ENCODE data around the gene HNRNPH3.

DNA sequence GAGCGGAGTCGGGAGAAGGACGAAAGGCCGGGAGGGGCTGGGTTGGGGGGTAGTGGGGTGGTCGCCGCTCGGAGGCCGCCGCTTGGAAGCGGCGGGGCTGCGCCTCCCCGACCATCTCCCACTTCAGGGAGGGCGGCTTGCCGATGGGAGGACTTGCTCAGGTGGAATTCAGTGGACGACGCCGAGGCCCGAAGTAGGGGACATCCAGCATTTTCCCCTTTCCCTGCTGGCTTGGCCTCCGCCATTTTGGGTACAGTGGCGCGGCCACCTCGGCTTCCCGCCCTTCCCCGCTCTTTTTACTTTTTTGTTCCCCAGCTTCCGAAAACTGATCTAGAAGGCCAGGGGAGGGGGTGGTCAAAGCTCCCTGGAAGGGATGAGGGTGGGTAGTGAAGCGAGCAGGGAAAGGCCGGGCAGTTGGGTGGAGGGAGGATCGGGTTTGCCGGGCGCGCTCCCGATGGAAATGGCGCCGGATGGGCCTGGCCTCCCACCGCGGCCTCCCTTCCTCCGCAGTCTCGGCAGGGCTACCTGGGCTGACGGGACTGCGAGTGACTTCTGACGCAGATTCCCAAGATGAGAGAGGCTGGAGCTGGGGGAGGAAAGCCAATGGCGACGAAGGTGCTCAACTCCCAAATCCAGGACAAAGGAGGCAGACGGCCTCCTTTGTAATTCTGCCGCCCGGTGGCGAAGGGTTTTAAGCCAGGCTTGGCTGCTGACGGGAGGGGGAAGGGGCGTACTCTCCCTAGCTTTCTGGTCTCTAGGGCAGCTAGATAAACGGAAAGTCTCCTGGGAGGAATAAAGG is 594 bp downstream of the HNRNPH3 start, which contains the start of gene PBLD:
- TF ChIP-seq, protein P1, sequence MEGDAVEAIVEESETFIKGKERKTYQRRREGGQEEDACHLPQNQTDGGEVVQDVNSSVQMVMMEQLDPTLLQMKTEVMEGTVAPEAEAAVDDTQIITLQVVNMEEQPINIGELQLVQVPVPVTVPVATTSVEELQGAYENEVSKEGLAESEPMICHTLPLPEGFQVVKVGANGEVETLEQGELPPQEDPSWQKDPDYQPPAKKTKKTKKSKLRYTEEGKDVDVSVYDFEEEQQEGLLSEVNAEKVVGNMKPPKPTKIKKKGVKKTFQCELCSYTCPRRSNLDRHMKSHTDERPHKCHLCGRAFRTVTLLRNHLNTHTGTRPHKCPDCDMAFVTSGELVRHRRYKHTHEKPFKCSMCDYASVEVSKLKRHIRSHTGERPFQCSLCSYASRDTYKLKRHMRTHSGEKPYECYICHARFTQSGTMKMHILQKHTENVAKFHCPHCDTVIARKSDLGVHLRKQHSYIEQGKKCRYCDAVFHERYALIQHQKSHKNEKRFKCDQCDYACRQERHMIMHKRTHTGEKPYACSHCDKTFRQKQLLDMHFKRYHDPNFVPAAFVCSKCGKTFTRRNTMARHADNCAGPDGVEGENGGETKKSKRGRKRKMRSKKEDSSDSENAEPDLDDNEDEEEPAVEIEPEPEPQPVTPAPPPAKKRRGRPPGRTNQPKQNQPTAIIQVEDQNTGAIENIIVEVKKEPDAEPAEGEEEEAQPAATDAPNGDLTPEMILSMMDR (IDR thresholded peaks at IDR 0.05), result peak in 4 of 6 experiments; percentile 31 to 49 (median 39)
- TF ChIP-seq POLR2A (IDR thresholded peaks at IDR 0.05), result peak in 2 of 4 donors; percentile 21 to 68
